LNCAP (cell line): ENCODE data around the gene CKAP5.

ENCODE experiments used
- CTCF ChIP-seq: fragments of 450-650 bp; IDR thresholded peaks from 2 replicates; pipeline ENCODE4 v1.5.1; 2017; ENCODE audit warnings: mild to moderate bottlenecking

Gene CKAP5

GRCh38 chr11:46836870-46837269 lies 9.2 kb downstream of the CKAP5 start:
- TF ChIP-seq CTCF, result no peak

DNA sequence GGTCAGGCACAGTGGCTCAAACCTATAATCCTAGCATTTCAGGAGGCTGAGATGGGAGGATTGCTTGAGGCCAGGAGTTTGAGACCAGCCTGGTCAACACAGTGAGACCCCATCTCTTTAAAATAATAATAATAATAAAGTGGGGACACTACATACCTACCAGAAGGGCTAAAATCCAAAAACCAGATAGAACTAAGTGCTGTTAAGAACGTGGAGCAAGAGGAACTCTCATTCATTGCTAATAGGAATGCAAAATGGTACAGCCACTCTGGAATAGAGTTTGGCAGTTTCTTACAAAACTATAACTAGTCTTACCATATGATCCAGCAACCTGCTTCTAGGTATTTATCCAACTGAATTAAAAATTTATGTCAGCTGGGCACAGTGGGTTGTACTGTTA lies 9.6 kb downstream of the CKAP5 start:
- TF ChIP-seq CTCF, result no peak

DNA sequence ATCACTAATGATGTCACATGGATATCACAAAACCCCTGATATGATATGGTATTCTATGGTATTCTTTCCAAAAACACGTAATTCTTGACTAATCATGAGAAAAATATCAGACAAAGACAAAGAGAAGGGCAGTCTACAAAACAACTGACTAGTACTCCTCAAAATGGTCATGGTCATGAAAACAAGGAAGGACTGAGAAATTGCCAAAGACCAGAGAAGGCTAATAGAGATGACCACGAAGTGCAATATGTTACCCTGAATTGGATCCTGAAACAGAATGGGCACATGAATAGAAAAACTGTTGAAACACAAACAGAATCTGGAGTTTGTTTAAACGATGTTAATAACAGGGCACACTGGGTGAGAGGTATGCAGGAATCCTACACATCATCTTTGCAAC lies 10.2 kb downstream of the CKAP5 start:
- TF ChIP-seq CTCF, result no peak

DNA sequence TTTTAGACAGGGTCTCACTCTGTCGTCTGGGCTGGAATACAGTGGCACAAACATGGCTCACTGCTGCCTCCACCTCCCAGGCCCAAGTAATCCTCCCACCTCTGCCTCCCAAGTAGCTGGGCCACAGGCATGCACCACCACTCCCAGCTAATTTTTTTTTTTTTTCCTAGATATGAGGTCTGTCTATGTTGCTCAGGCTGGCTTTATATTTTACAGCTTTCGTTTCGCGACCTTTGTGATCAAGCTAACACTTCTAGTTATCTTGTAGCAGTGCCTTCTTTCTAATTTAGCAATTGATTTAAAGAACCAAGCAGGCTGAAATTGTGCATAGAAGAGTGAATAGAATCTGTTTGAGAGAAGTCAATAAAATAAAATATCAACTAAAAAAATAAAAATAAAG lies 11.3 kb downstream of the CKAP5 start:
- no peak for TF ChIP-seq CTCF

DNA sequence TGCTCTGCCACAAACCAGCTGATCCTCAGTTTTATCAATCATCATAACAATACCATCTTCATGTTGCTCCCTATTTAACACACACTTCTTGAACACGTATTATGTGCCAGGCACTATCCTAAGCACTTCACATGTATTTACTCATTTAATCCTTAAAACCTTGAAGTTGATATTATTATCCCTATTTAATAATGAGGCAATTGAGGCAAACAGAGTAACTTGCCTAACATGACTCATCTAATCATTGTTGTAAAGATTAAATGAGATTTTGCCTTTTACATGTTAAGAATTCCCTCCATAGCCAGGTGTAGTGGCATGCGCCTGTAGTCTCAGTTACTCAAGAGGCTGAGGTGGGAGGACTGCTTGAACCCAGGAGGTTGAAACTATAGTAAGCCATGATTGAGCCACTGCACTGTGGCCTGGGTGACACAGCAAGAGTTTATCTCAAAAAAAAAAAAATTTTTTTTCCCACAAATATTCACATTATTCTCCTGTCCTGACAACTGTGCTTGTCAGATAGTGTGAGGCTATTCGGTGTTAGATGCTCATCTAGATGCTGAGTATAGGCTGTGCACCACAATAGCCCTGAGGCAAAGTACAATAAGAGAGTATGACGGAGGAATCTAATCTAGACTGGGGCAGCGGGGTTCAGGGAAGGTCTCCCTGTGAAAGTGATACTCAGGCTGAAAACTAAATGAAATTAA lies 13.4 kb downstream of the CKAP5 start:
- TF ChIP-seq CTCF, result no peak

DNA sequence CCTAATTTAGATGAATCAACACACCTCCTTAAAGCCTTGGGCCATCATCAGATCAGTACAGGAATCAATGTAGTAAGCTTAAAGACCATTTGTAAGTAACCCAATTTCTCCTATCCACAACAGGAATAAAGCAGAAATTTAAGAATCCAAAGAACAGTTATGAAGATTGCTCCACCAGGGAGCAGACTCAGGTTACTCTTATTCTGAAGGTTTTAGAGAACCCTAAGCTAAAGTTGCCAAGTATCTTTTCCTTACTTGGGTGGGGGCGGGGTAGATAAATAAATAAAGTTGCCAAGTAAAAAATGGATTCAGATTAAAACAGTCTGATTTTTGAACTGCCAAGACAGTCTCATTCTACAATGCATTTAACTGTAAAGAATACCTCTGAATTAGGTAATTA lies 18.1 kb downstream of the CKAP5 start:
- TF ChIP-seq CTCF, result no peak

- no peak for TF ChIP-seq CTCF
These were observed 19.6 kb downstream of the CKAP5 start for GRCh38 chr11:46826310-46827044.
